ENCODE results near the gene DLEC1.

GRCh38 chr3:38030126-38031021 is 8.6 kb upstream of the DLEC1 start:
- no peak for TF ChIP-seq CTCF (conservative IDR thresholded peaks at IDR 0.05; ENCODE audit: low read depth in 2 of 2)
- TF ChIP-seq EZH2 (IDR thresholded peaks at IDR 0.05; ENCODE audit: low read depth, unreplicated experiment): no peak
- no peak for TF ChIP-seq JUNB (IDR thresholded peaks at IDR 0.05; ENCODE audit: unreplicated experiment)

Data from GM23338 (cell line).